Measurements from ENCODE around the gene UPF1.
"Not testable (repeated sequence)": the region's sequence is repeated elsewhere in the genome, so short reads cannot be mapped to it uniquely, and the experiment has no call there.

UPF1 gene

GRCh38 chr19:18799389-18799970, 32.3 kb upstream of the UPF1 start:
- no peak for DNase-seq

- no peak for DNase-seq
Observed at GRCh38 chr19:18800079-18800478, 31.7 kb upstream of the UPF1 start.

GRCh38 chr19:18800636-18801035, 31.1 kb upstream of the UPF1 start:
- DNase-seq, result no peak

- DNase-seq, result no peak
Observed at GRCh38 chr19:18802354-18802753, 29.4 kb upstream of the UPF1 start.

GRCh38 chr19:18803550-18804138, 28.1 kb upstream of the UPF1 start:
- DNase-seq, result no peak

- no peak for DNase-seq
Observed at GRCh38 chr19:18804139-18804601, 27.6 kb upstream of the UPF1 start.

- DNase-seq, result no peak
Observed at GRCh38 chr19:18804643-18805042, 27.1 kb upstream of the UPF1 start.

- no peak for DNase-seq
Observed at GRCh38 chr19:18807861-18808331, 23.9 kb upstream of the UPF1 start.

- peak; percentile 78 for DNase-seq
Observed at GRCh38 chr19:18809149-18809868, 22.4 kb upstream of the UPF1 start.

- DNase-seq, result not testable (repeated sequence)
Observed at GRCh38 chr19:18811638-18812037, 20.1 kb upstream of the UPF1 start.

- no peak for DNase-seq
Observed at GRCh38 chr19:18814063-18814462, 17.7 kb upstream of the UPF1 start.

GRCh38 chr19:18815673-18816072, 16.1 kb upstream of the UPF1 start:
- DNase-seq, result no peak

- DNase-seq, result not testable (repeated sequence)
Observed at GRCh38 chr19:18816645-18817044, 15.1 kb upstream of the UPF1 start.

GRCh38 chr19:18817574-18817973, 14.2 kb upstream of the UPF1 start:
- DNase-seq, result no peak

GRCh38 chr19:18828786-18829185, 3.0 kb upstream of the UPF1 start:
- DNase-seq, result no peak

- DNase-seq, result no peak
Observed at GRCh38 chr19:18830488-18830887, 1.3 kb upstream of the UPF1 start.

GRCh38 chr19:18832306-18833140, 764 bp downstream of the UPF1 start:
- peak; percentile 38 for DNase-seq

- no peak for DNase-seq
Observed at GRCh38 chr19:18833141-18833476, 1.4 kb downstream of the UPF1 start.

GRCh38 chr19:18833849-18834643, 2.3 kb downstream of the UPF1 start:
- DNase-seq, result no peak

- DNase-seq, result no peak
Observed at GRCh38 chr19:18834644-18834984, 2.9 kb downstream of the UPF1 start.

- DNase-seq, result peak; percentile 25
Observed at GRCh38 chr19:18839465-18840287, 7.9 kb downstream of the UPF1 start.
